ENCODE data around the gene TMEM87A. TPM values are rescaled to one million over a fixed set of nuclear protein-coding genes. Genes with fewer than 3 reads are reported as not detected.

Gene TMEM87A
- total and polyA plus RNA-seq, 2 experiments from 2014 or later: 41.8 to 43.5 TPM

DNA sequence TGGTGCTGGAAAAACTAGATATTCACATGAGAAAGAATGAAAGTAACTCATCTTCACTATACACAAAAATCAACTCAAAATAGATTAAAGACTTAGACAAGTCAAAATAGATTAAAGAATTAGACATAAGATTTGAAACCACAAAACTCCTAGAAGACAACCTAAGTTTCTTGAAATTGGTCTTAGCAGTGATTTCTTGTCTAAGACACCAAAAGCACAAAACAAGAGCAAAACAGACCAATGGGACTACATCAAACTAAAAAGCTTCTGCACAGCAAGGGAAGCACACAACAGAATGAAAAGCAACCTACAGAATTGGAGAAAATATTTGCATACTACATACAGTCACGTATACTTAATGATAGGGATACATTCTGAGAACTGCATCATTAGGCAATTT, 58.6 kb downstream of the TMEM87A start:
- no peak for DNase-seq (ENCODE audit: low spot score)
- no peak for TF ChIP-seq ZNF331 (CRISPR knock-in tag; IDR thresholded peaks at IDR 0.05; ENCODE audit: low read depth)
- TF ChIP-seq, protein P1, sequence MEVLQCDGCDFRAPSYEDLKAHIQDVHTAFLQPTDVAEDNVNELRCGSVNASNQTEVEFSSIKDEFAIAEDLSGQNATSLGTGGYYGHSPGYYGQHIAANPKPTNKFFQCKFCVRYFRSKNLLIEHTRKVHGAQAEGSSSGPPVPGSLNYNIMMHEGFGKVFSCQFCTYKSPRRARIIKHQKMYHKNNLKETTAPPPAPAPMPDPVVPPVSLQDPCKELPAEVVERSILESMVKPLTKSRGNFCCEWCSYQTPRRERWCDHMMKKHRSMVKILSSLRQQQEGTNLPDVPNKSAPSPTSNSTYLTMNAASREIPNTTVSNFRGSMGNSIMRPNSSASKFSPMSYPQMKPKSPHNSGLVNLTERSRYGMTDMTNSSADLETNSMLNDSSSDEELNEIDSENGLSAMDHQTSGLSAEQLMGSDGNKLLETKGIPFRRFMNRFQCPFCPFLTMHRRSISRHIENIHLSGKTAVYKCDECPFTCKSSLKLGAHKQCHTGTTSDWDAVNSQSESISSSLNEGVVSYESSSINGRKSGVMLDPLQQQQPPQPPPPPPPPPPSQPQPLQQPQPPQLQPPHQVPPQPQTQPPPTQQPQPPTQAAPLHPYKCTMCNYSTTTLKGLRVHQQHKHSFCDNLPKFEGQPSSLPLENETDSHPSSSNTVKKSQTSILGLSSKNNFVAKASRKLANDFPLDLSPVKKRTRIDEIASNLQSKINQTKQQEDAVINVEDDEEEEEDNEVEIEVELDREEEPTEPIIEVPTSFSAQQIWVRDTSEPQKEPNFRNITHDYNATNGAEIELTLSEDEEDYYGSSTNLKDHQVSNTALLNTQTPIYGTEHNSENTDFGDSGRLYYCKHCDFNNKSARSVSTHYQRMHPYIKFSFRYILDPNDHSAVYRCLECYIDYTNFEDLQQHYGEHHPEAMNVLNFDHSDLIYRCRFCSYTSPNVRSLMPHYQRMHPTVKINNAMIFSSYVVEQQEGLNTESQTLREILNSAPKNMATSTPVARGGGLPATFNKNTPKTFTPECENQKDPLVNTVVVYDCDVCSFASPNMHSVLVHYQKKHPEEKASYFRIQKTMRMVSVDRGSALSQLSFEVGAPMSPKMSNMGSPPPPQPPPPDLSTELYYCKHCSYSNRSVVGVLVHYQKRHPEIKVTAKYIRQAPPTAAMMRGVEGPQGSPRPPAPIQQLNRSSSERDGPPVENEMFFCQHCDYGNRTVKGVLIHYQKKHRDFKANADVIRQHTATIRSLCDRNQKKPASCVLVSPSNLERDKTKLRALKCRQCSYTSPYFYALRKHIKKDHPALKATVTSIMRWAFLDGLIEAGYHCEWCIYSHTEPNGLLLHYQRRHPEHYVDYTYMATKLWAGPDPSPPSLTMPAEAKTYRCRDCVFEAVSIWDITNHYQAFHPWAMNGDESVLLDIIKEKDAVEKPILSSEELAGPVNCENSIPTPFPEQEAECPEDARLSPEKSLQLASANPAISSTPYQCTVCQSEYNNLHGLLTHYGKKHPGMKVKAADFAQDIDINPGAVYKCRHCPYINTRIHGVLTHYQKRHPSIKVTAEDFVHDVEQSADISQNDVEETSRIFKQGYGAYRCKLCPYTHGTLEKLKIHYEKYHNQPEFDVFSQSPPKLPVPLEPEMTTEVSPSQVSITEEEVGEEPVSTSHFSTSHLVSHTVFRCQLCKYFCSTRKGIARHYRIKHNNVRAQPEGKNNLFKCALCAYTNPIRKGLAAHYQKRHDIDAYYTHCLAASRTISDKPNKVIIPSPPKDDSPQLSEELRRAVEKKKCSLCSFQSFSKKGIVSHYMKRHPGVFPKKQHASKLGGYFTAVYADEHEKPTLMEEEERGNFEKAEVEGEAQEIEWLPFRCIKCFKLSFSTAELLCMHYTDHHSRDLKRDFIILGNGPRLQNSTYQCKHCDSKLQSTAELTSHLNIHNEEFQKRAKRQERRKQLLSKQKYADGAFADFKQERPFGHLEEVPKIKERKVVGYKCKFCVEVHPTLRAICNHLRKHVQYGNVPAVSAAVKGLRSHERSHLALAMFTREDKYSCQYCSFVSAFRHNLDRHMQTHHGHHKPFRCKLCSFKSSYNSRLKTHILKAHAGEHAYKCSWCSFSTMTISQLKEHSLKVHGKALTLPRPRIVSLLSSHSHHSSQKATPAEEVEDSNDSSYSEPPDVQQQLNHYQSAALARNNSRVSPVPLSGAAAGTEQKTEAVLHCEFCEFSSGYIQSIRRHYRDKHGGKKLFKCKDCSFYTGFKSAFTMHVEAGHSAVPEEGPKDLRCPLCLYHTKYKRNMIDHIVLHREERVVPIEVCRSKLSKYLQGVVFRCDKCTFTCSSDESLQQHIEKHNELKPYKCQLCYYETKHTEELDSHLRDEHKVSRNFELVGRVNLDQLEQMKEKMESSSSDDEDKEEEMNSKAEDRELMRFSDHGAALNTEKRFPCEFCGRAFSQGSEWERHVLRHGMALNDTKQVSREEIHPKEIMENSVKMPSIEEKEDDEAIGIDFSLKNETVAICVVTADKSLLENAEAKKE (CRISPR knock-in tag; IDR thresholded peaks at IDR 0.05): no peak
- no peak for TF ChIP-seq POLR2AphosphoS5 (IDR thresholded peaks at IDR 0.05; ENCODE audit: low read depth)
- TF ChIP-seq EZH2 (IDR thresholded peaks at IDR 0.05; ENCODE audit: low read depth, unreplicated experiment): no peak
- TF ChIP-seq STAT1 (IDR thresholded peaks at IDR 0.05; ENCODE audit: unreplicated experiment): no peak
- no peak for TF ChIP-seq CREB1 (CRISPR knock-in tag; IDR thresholded peaks at IDR 0.05; ENCODE audit: low read depth)
- no peak for TF ChIP-seq NANOG (IDR thresholded peaks at IDR 0.05; ENCODE audit: borderline replicate concordance)
- no peak for TF ChIP-seq EZH2phosphoT487 (IDR thresholded peaks at IDR 0.05; ENCODE audit: unreplicated experiment)
- TF ChIP-seq, protein P2, sequence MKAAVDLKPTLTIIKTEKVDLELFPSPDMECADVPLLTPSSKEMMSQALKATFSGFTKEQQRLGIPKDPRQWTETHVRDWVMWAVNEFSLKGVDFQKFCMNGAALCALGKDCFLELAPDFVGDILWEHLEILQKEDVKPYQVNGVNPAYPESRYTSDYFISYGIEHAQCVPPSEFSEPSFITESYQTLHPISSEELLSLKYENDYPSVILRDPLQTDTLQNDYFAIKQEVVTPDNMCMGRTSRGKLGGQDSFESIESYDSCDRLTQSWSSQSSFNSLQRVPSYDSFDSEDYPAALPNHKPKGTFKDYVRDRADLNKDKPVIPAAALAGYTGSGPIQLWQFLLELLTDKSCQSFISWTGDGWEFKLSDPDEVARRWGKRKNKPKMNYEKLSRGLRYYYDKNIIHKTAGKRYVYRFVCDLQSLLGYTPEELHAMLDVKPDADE (IDR thresholded peaks at IDR 0.05): no peak
- TF ChIP-seq, protein P3, sequence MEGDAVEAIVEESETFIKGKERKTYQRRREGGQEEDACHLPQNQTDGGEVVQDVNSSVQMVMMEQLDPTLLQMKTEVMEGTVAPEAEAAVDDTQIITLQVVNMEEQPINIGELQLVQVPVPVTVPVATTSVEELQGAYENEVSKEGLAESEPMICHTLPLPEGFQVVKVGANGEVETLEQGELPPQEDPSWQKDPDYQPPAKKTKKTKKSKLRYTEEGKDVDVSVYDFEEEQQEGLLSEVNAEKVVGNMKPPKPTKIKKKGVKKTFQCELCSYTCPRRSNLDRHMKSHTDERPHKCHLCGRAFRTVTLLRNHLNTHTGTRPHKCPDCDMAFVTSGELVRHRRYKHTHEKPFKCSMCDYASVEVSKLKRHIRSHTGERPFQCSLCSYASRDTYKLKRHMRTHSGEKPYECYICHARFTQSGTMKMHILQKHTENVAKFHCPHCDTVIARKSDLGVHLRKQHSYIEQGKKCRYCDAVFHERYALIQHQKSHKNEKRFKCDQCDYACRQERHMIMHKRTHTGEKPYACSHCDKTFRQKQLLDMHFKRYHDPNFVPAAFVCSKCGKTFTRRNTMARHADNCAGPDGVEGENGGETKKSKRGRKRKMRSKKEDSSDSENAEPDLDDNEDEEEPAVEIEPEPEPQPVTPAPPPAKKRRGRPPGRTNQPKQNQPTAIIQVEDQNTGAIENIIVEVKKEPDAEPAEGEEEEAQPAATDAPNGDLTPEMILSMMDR (conservative IDR thresholded peaks at IDR 0.05; ENCODE audit: low read depth in 2 of 2): no peak
- TF ChIP-seq, protein P4, sequence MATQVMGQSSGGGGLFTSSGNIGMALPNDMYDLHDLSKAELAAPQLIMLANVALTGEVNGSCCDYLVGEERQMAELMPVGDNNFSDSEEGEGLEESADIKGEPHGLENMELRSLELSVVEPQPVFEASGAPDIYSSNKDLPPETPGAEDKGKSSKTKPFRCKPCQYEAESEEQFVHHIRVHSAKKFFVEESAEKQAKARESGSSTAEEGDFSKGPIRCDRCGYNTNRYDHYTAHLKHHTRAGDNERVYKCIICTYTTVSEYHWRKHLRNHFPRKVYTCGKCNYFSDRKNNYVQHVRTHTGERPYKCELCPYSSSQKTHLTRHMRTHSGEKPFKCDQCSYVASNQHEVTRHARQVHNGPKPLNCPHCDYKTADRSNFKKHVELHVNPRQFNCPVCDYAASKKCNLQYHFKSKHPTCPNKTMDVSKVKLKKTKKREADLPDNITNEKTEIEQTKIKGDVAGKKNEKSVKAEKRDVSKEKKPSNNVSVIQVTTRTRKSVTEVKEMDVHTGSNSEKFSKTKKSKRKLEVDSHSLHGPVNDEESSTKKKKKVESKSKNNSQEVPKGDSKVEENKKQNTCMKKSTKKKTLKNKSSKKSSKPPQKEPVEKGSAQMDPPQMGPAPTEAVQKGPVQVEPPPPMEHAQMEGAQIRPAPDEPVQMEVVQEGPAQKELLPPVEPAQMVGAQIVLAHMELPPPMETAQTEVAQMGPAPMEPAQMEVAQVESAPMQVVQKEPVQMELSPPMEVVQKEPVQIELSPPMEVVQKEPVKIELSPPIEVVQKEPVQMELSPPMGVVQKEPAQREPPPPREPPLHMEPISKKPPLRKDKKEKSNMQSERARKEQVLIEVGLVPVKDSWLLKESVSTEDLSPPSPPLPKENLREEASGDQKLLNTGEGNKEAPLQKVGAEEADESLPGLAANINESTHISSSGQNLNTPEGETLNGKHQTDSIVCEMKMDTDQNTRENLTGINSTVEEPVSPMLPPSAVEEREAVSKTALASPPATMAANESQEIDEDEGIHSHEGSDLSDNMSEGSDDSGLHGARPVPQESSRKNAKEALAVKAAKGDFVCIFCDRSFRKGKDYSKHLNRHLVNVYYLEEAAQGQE (IDR thresholded peaks at IDR 0.05; ENCODE audit: unreplicated experiment): no peak
- TF ChIP-seq JUNB (IDR thresholded peaks at IDR 0.05; ENCODE audit: unreplicated experiment): no peak
- TF ChIP-seq ZNF114 (CRISPR knock-in tag; IDR thresholded peaks at IDR 0.05): no peak
- H3K79me2 ChIP-seq (replicated peaks; ENCODE audit: insufficient read depth): no peaks in the 10 kb centered on the region
- ATAC-seq: no peak
- no peaks in the 10 kb centered on the region for H3K27me3 ChIP-seq (ENCODE audit: insufficient read depth)
- H3K27me3 Mint-ChIP-seq (ENCODE audit: insufficient read depth, low read depth, poor library complexity): peaks cover 3% of the 10 kb centered on the region
- no peak overlapping the region for H3K27ac Mint-ChIP-seq
- H3K36me3 Mint-ChIP-seq (ENCODE audit: low read depth): peaks cover 58% of the 10 kb centered on the region; the same call in 2 of the 3 replicates
- no peaks in the 10 kb centered on the region for H3K9me2 ChIP-seq (ENCODE audit: insufficient read depth)
- no peaks in the 10 kb centered on the region for H3K4me1 Mint-ChIP-seq
- H3K4me3 Mint-ChIP-seq: no peak overlapping the region
- H3K4me1 ChIP-seq (ENCODE audit: insufficient read depth): no peaks in the 10 kb centered on the region
- H3F3A ChIP-seq (replicated peaks; ENCODE audit: low read depth): no peaks in the 10 kb centered on the region
- H3K9me3 Mint-ChIP-seq: no peaks in the 10 kb centered on the region
- no peak overlapping the region for H3K27ac ChIP-seq (ENCODE audit: low read depth)
- no peak overlapping the region for H2AFZ ChIP-seq
- no peak overlapping the region for H3K4me2 ChIP-seq
- H3K4me3 ChIP-seq: no peak overlapping the region
- peaks cover 47% of the 10 kb centered on the region; the same call in 1 of the 2 replicates for H3K36me3 ChIP-seq (ENCODE audit: insufficient read depth)
- 0 out of 2 replicates have a peak, but pooled peaks cover 2% of the 10 kb centered on the region for H4K20me1 ChIP-seq (replicated peaks; ENCODE audit: insufficient read depth)
